Immature natural killer cell (primary cell): ENCODE results near the gene LDLR. TPM values are rescaled to one million over a fixed set of nuclear protein-coding genes. Genes with fewer than 3 reads are reported as not detected.
"Not testable (repeated sequence)": the region's sequence is repeated elsewhere in the genome, so short reads cannot be mapped to it uniquely, and the experiment has no call there.

Source experiments
- DNase-seq, 3 donors: peaks; one replicate each; pipeline ENCODE4 v3.0.0; 2022; ENCODE audit warnings: mixed read lengths in 1 of 3
- H3K27ac Mint-ChIP-seq, 6 donors: one replicate each; pipeline ENCODE4 v1.8.0; 2020; ENCODE audit warnings: mixed read lengths in 6 of 6, mild to moderate bottlenecking in 5 of 6, inconsistent platforms in 4 of 6, moderate library complexity in 3 of 6
- H3K27me3 Mint-ChIP-seq, 3 donors: one replicate each; pipeline ENCODE4 v1.8.0; 2020 to 2021; ENCODE audit warnings: low read depth in 3 of 3, mild to moderate bottlenecking in 3 of 3, mixed read lengths in 3 of 3, moderate library complexity in 3 of 3, inconsistent platforms in 1 of 3
- H3K36me3 Mint-ChIP-seq, 3 donors: one replicate each; pipeline ENCODE4 v1.8.0; 2020; ENCODE audit warnings: mixed read lengths in 3 of 3, inconsistent platforms in 2 of 3, mild to moderate bottlenecking in 2 of 3
- H3K4me1 Mint-ChIP-seq, 2 donors: one replicate each; pipeline ENCODE4 v1.8.0; 2020; ENCODE audit warnings: inconsistent platforms in 2 of 2, mild to moderate bottlenecking in 2 of 2, mixed read lengths in 2 of 2, moderate library complexity in 1 of 2
- H3K4me3 Mint-ChIP-seq, 5 donors: one replicate each; pipeline ENCODE4 v1.8.0; 2020; ENCODE audit warnings: mild to moderate bottlenecking in 5 of 5, mixed read lengths in 5 of 5, inconsistent platforms in 3 of 5, moderate library complexity in 3 of 5
- H3K9me3 Mint-ChIP-seq, 6 donors: one replicate each; pipeline ENCODE4 v1.8.0; 2020; ENCODE audit warnings: mild to moderate bottlenecking in 6 of 6, mixed read lengths in 6 of 6, inconsistent platforms in 4 of 6, moderate library complexity in 3 of 6
- polyA plus RNA-seq, 3 donors: library from polyadenylated mRNA; unstranded; fragments of 300-500 nt; fragmentation: Illumina TruSeq; gene quantifications; one replicate each; pipeline ENCODE4 v1.2.3, GENCODE V29; 2021

Gene LDLR
- polyA plus RNA-seq, 3 donors from 2014 or later = 10.8 to 28.1 (median 22.8) TPM

DNA sequence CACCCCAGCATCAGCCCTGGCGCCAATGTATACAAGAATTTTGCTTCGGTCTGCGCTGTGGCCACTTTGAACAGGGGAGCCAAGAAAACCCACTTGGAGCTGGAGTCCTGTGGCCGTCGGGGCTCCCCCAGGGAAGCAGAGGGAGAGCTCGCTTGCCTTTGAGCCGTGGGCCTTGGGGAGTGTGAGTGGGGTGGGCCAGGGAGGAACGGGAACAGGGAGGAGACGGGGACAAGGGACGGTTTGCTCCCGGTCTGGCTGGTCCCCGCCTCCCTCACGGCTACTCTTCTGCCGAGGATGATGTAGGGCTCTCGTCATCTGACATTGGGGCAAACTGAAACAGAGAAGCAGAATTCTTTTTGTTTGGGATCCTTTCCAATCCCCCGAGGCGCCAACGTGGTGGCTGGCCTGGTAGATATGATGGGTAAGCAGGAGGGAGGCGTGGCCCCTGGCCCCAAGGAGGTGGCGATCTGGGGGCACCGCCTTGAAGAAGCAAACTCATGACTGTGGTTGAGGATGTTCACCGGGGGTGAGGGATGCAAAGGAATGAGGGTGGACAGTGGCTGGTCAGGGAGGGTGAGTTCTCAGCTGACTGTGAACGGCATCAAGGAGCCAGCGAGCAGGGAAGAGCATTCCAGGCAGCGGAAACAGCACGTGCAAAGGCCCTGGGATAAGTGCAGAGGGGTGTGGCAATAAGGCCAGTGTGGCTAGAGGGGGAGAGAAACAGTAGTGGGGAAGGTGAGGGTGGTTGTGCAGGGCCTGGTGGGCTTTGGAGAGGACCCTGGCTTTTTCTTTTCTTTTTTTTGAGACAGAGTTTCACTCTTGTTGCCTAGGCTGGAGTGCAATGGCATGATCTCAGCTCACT lies 77.2 kb downstream of the LDLR start:
- H3K27ac Mint-ChIP-seq = no peak overlapping the region

DNA sequence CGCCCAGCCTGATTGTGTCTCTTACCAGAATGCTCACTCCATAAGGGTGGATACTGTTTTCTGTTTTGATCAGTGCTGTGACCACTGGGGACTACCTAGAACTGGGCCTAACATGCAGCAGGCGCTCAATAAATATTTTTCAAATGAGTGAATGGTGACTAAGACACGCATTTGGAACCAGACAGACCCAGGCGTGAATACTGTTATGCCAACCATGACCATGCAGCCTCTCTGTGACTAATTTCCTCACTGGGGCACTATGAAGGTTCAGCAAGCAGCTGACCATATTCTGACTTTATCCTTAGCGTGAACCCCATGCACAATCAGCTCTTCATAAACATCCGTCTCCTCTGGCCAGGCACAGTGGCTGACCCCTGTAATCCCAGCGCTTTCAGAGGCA lies 79.3 kb downstream of the LDLR start:
- Mint-ChIP-seq H3K4me1 (no peaks in the 10 kb centered on the region), H3K36me3 (no peaks in the 10 kb centered on the region), H3K9me3 (no peaks in the 10 kb centered on the region), H3K4me3 (no peak overlapping the region), H3K27me3 (no peaks in the 10 kb centered on the region), H3K27ac (no peak overlapping the region)
- DNase-seq = no peak

More for the DNA sequence above, 77.2 kb downstream of the LDLR start:
- no peak for DNase-seq
- H3K4me3 Mint-ChIP-seq = no peak overlapping the region
- no peaks in the 10 kb centered on the region for H3K36me3 Mint-ChIP-seq
- H3K27me3 Mint-ChIP-seq = no peaks in the 10 kb centered on the region
- no peaks in the 10 kb centered on the region for H3K9me3 Mint-ChIP-seq
- H3K4me1 Mint-ChIP-seq = no peaks in the 10 kb centered on the region

DNA sequence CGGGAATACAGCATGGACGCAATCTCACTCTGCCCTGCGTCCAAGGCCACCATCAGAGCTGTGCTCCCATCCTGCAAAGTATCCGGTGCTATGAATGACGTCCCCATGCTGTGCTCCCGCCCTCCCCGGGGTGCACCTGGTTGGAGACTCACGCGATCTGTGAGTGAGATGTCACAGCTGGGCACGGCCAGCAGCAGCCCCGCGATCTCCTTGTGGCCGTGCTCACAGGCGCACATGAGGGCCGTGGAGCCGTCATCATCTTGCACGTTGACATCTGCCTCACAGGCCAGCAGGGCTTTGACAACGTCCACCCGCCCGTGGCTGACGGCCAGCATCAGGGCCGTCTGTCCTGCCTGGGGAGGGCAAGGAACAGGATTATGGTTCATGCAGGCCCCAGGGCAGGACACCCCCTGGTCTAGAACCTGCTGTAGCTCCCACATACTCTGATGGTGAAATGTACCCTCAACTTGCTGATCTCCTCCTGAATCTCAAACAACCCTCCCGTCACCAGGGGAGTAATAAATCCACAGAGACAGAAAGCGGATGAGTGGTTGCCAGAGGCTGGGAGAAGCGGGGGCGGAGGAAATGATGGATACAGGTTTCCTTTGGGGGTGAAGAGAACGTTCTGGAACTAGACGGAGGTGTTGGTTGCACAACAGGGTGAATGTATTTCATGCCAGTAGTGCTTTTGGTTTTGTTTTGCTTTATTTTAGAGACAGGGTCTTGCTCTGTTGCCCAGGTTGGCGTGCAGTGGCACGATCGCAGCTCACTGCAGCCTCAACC lies 80.8 kb downstream of the LDLR start:
- Mint-ChIP-seq H3K36me3 (no peaks in the 10 kb centered on the region), H3K27me3 (no peaks in the 10 kb centered on the region), H3K4me1 (no peaks in the 10 kb centered on the region), H3K9me3 (no peaks in the 10 kb centered on the region), H3K4me3 (no peak overlapping the region), H3K27ac (no peak overlapping the region)
- DNase-seq = no peak

DNA sequence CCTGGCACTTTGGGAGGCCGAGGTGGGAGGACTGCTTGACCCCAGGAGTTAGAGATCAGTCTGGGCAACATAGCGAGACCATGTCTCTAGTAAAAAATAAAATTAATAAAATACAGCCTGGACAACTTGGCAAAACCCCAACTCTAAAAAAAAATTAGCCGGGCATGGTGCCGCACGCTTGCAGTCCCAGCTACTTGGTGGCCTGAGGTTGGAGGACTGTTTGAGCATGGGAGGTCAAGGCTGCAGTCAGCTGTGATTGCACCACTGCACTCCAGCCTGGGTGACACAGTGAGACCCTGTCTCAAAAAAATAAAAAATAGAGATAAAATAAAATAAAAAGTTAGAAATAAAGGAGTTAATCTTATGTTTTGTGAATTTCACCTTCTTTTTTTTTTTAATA lies 81.9 kb downstream of the LDLR start:
- Mint-ChIP-seq H3K9me3 (no peaks in the 10 kb centered on the region), H3K27ac (no peak overlapping the region), H3K4me1 (no peaks in the 10 kb centered on the region), H3K36me3 (no peaks in the 10 kb centered on the region), H3K27me3 (no peaks in the 10 kb centered on the region), H3K4me3 (no peak overlapping the region)
- DNase-seq = no peak

DNA sequence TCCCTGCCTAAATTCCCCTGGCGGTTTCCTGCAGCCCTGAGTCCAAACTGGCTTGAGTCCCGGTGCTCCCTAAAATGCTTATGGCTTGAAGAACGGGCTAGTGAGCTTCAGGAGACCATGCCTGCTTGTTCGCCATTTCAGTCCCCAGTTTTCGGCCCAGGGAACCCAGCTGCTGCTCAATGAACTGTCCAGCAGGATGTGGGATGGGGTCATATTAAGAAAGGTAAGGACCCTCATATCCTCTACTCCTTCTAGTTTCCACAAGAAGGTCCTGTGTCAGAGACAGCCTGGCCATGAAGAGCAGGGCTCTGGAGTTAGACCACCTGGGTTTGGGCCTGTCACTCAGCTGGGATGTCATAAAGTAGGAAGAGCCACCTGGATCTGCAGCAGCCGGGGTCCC lies 83.3 kb downstream of the LDLR start:
- no peak overlapping the region for H3K27ac Mint-ChIP-seq
- no peaks in the 10 kb centered on the region for H3K4me1 Mint-ChIP-seq
- no peaks in the 10 kb centered on the region for H3K27me3 Mint-ChIP-seq
- no peak overlapping the region for H3K4me3 Mint-ChIP-seq
- H3K36me3 Mint-ChIP-seq = no peaks in the 10 kb centered on the region
- no peak for DNase-seq
- H3K9me3 Mint-ChIP-seq = no peaks in the 10 kb centered on the region

DNA sequence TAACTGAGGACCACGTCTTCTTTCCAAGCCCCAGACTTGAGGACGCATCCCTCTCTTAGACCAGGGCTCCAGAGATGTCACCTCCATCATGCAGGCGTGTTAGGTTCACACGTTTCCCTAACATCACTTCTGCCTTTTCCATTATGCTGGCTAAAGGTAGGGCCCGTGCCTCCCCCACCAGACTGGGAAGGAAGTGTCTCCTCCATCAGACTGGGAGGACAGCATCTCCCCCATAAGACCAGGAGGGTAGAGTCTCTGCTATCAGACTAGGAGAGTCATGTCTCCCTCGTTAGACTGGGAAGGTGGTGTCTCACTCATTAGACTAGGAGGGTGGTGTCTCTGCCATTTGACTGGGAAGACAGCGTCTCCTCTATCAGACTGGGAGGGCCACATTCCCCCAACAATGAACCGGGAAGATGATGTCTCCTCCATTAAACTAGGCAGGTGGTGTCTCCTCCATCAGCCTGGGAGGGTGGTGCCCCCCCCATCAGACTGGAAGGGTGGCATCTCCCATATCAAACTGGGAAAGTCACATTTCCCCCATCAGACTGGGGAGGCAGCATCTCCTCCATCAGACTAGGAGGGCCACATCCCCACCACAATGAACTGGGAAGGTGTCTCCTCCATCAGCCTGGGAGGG lies 84.4 kb downstream of the LDLR start:
- Mint-ChIP-seq H3K4me1 (no peaks in the 10 kb centered on the region), H3K27me3 (no peaks in the 10 kb centered on the region), H3K4me3 (no peak overlapping the region), H3K36me3 (no peaks in the 10 kb centered on the region), H3K27ac (no peak overlapping the region), H3K9me3 (no peaks in the 10 kb centered on the region)
- DNase-seq = no peak

DNA sequence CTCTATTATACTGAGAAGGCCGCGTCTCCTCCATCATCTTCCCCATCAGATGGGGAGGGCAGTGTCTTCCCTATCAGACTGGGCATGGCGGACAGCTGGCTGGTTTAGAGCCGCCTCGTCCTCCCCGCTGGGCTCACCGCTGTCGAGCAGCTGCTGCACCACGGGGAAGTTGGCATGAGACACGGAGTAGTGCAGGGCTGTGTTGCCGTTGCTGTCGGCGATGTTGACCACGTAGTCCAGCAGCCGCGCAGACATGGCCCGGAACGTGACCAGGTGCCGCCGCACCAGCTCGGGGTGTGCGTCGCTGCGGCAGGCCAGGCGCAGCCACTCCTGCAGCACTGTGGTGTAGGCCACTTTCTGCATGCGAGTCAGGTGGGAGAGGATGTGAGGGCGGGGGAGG lies 85.1 kb downstream of the LDLR start:
- Mint-ChIP-seq H3K9me3 (no peaks in the 10 kb centered on the region), H3K4me3 (no peak overlapping the region), H3K27ac (no peak overlapping the region), H3K4me1 (no peaks in the 10 kb centered on the region), H3K27me3 (no peaks in the 10 kb centered on the region), H3K36me3 (no peaks in the 10 kb centered on the region)
- no peak for DNase-seq

DNA sequence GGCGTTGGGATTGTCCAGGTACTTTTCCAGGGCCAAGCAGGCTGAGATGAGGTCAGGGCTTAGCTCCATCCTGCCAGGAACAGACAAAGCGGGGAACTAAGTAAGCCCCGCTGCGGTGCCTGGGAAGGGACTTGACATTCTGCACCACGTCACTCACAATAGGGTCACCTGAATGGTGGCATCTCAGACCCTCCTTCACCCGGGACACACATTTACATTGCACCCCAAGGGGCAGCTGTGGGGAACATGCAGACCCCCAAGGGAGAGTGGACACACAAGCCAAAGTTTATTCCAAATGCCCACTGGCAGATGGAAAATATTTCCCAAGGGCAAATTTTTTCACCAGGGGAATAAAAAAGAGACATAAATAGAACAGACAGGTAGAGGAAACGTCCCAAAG lies 86.7 kb downstream of the LDLR start:
- no peaks in the 10 kb centered on the region for H3K9me3 Mint-ChIP-seq
- H3K4me1 Mint-ChIP-seq = no peaks in the 10 kb centered on the region
- DNase-seq = no peak
- no peak overlapping the region for H3K4me3 Mint-ChIP-seq
- H3K27ac Mint-ChIP-seq = no peak overlapping the region
- H3K36me3 Mint-ChIP-seq = no peaks in the 10 kb centered on the region
- H3K27me3 Mint-ChIP-seq = no peaks in the 10 kb centered on the region

DNA sequence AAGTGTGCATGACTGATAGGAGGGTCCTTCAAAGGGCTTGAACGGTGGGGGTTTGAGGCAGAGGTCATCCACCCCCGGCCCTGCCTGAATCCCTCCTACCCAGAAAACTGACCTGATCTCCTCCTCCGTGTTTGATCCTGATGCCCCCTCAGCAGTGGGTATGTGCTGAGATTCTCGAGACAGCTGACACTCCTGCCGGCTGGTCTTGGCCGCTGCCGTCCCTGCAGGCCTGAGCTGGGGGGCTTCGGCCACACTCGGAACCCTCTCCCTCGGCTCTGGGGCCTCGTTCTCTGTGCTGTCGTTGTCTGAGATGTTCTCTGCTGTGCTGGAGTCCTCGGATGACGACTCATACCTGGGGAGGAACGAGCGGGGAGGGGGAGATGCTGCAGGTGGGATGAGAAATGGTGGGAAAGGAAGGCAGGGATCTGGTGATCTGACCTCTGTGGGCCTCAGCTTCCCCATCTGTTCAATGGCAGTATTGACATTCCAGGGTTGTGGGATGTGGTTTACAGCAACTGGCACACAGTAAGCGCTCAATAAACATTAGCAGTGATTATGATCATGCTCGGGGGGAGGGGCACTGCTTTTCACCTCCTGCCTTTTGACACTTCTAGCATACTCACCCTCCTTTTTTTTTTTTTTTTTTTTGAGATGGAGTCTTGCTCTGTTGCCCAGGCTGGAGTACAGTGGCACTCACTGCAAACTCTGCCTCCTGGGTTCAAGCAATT lies 87.4 kb downstream of the LDLR start:
- H3K4me3 Mint-ChIP-seq = no peak overlapping the region
- no peaks in the 10 kb centered on the region for H3K9me3 Mint-ChIP-seq
- H3K27ac Mint-ChIP-seq = no peak overlapping the region

DNA sequence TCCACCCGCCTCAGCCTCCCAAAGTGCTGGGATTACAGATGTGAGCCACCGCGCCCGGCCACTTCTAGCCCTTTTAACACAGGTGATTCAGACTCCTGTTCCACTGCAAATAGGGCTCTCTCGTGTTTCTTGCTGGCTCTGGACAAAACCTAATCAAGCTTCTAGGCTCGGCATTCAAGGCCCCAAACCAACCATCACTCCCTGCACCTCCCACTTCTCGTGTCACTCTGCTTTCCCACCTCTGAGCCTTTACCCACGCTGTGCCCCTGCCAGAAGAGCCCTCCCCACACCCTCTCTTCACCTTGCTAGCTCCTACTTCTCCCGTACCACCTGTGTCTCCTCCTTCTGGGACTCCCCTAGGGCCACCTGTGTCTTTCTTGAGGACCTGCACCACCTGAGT lies 88.3 kb downstream of the LDLR start:
- Mint-ChIP-seq H3K9me3 (no peaks in the 10 kb centered on the region), H3K27ac (no peak overlapping the region), H3K27me3 (no peaks in the 10 kb centered on the region), H3K36me3 (no peaks in the 10 kb centered on the region), H3K4me1 (no peaks in the 10 kb centered on the region), H3K4me3 (no peak overlapping the region)
- DNase-seq = no peak

More for the DNA sequence above, 87.4 kb downstream of the LDLR start:
- DNase-seq = no peak
- Mint-ChIP-seq H3K4me1 (no peaks in the 10 kb centered on the region), H3K27me3 (no peaks in the 10 kb centered on the region), H3K36me3 (no peaks in the 10 kb centered on the region)

DNA sequence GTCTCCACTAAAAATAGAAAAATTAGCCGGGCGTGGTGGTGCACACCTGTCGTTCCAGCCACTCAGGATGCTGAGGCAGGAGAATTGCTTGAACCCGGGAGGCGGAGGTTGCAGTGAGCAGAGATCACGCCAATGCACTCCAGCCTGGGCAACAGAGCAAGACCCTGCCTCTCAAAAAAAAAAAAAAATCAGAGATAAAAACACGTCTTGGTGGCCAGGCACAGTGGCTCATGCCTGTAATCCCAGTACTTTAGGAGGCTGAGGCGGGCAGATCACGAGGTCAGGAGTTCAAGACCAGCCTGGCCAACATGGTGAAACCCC lies 89.8 kb downstream of the LDLR start:
- H3K27me3 Mint-ChIP-seq, H3K4me3 Mint-ChIP-seq, H3K36me3 Mint-ChIP-seq, H3K9me3 Mint-ChIP-seq, H3K27ac Mint-ChIP-seq, H3K4me1 Mint-ChIP-seq, DNase-seq: not testable (repeated sequence)

DNA sequence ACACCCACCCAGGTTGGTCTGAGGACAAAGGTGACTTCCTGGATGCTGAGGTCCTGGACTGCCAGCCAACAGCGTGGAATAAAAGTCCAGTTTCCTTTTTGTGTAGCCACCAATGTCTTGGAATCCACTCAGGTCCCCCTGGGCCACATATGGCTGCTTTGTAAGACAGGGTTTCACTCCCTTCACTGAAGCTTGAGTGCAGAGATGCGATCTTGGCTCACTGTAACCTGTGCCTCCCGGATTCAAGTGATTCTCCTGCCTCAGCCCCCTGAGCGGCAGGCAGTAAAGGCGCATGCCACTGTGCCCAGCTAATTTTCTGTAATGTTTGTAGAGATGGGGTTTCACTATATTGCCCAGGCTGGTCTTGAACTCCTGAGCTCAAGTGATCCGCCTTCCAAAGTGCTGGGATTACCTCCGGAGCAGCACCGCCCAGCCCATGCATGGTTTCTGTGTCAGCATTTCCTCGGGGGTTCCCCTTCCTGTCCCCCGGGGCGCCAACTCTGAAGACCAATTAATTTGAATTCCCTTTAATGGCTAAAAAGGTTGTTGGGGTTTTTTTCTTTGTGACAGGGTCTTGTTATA lies 90.5 kb downstream of the LDLR start:
- Mint-ChIP-seq H3K36me3 (no peaks in the 10 kb centered on the region), H3K27me3 (no peaks in the 10 kb centered on the region), H3K4me1 (no peaks in the 10 kb centered on the region), H3K9me3 (no peaks in the 10 kb centered on the region), H3K27ac (no peak overlapping the region), H3K4me3 (no peak overlapping the region)
- no peak for DNase-seq

DNA sequence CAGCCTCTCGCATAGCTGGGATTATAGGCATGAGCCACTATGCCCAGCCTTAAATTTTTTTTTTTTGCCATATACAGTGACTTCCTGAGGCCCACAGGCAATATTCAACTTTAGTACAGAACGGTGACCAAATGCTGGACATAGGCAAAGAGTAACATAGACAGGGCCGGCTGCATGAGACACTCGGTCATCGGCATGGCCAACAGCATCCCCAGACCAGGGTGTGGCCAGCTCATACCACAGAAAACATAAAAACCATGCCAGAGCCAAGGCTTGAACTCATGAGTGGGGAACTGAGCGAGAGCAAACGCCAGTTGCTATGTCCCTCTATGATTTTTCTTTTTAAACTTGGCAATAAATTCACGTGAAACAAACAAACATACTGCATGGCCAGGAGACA lies 91.1 kb downstream of the LDLR start:
- no peak overlapping the region for H3K4me3 Mint-ChIP-seq
- H3K9me3 Mint-ChIP-seq = no peaks in the 10 kb centered on the region
- no peak for DNase-seq
- H3K4me1 Mint-ChIP-seq = no peaks in the 10 kb centered on the region
- no peaks in the 10 kb centered on the region for H3K27me3 Mint-ChIP-seq
- no peaks in the 10 kb centered on the region for H3K36me3 Mint-ChIP-seq
- no peak overlapping the region for H3K27ac Mint-ChIP-seq

DNA sequence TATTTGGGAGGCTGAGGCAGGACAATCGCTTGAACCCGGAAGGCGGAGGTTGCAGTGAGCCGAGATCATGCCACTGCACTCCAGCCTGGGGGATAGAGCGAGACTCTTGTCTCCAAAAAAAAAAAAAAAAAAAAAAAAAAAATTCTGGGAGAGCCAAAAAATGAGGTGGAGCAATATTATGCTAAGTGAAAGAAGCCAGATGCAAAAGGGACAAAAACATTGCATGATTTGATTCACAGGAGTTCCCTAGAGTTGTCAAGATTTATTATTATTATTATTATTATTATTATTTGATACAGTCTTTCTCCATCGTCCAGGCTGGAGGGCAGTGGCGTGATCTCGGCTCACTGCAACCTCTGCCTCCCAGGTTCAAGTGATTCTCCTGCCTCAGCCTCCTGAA lies 91.7 kb downstream of the LDLR start:
- not testable (repeated sequence) for H3K27me3 Mint-ChIP-seq, H3K4me3 Mint-ChIP-seq, DNase-seq, H3K9me3 Mint-ChIP-seq, H3K36me3 Mint-ChIP-seq, H3K27ac Mint-ChIP-seq, H3K4me1 Mint-ChIP-seq
